GM19193 (cell line): ENCODE data around the gene RIC3.

Experiments
- POLR2A ChIP-seq: IDR thresholded peaks from 4 replicates; pipeline ENCODE4 v1.6.1; 2011; ENCODE audit not compliant: insufficient read depth, insufficient read length; ENCODE audit errors: extremely low read depth

The RIC3 gene

GRCh38 chr11:8168485-8169257 lies at the start of gene RIC3:
TSS of gene RIC3 (minus strand) at chr11:8169025. CDS start at chr11:8168989, 36 bp downstream.
- peak; percentile 61 for TF ChIP-seq POLR2A

GRCh38 chr11:8218409-8218808 lies 49.6 kb upstream of the RIC3 start:
- no peak for TF ChIP-seq POLR2A

- TF ChIP-seq POLR2A = no peak
Observed at GRCh38 chr11:8217926-8218325, 49.1 kb upstream of the RIC3 start.

- no peak for TF ChIP-seq POLR2A
Observed at GRCh38 chr11:8217136-8217535, 48.3 kb upstream of the RIC3 start.

GRCh38 chr11:8213376-8213775 lies 44.6 kb upstream of the RIC3 start:
- TF ChIP-seq POLR2A = no peak

- TF ChIP-seq POLR2A = no peak
Observed at GRCh38 chr11:8209208-8209807, 40.5 kb upstream of the RIC3 start.

GRCh38 chr11:8207080-8208000 lies 38.5 kb upstream of the RIC3 start:
- no peak for TF ChIP-seq POLR2A

- no peak for TF ChIP-seq POLR2A
Observed at GRCh38 chr11:8206251-8207079, 37.6 kb upstream of the RIC3 start.

- no peak for TF ChIP-seq POLR2A
Observed at GRCh38 chr11:8205566-8205965, 36.7 kb upstream of the RIC3 start.

GRCh38 chr11:8204596-8204995 lies 35.8 kb upstream of the RIC3 start:
- TF ChIP-seq POLR2A = no peak

GRCh38 chr11:8204025-8204424 lies 35.2 kb upstream of the RIC3 start:
- no peak for TF ChIP-seq POLR2A

GRCh38 chr11:8203414-8203715 lies 34.5 kb upstream of the RIC3 start:
- no peak for TF ChIP-seq POLR2A

- TF ChIP-seq POLR2A = no peak
Observed at GRCh38 chr11:8202516-8203413, 33.9 kb upstream of the RIC3 start.
